ENCODE results near the gene TXK. TPM values are rescaled to one million over a fixed set of nuclear protein-coding genes. Genes with fewer than 3 reads are reported as not detected.

The TXK gene
- total RNA-seq, 2 experiments from 2014 or later = 67.0 to 69.9 TPM

GRCh38 chr4:48095441-48095840 lies 38.6 kb downstream of the TXK start:
- Mint-ChIP-seq H3K27ac (peak overlapping the region; percentile 24), H3K36me3 (ENCODE audit: low read depth) (peaks cover 33% of the 10 kb centered on the region), H3K27me3 (no peaks in the 10 kb centered on the region), H3K4me3 (no peak overlapping the region), H3K4me1 (ENCODE audit: low read depth) (peaks cover 9% of the 10 kb centered on the region), H3K9me3 (no peaks in the 10 kb centered on the region)
- no peak for ATAC-seq (ENCODE audit: poor library complexity)
- no peak for TF ChIP-seq CTCF (IDR thresholded peaks at IDR 0.05)
- intact Hi-C loops (cut with DNase I, micrococcal nuclease) = loop anchor here in 1 of 2 experiments (10.0 kb wide), 2 partner anchors 49 to 419 kb away; no protein-coding TSS in a partner anchor
- Histone ChIP-seq H3K27ac (ENCODE audit: low read depth in 1 of 2, low read length in 2 of 2) (no peak overlapping the region), H3K9me3 (ENCODE audit: control insufficient read depth in 1 of 2, insufficient read depth in 1 of 2, low read length in 2 of 2) (no peaks in the 10 kb centered on the region), H3K36me3 (ENCODE audit: insufficient read depth, low read length) (peaks cover 83% of the 10 kb centered on the region), H3K27me3 (ENCODE audit: control insufficient read depth in 1 of 2, insufficient read depth in 2 of 2, low read length in 2 of 2) (no peaks in the 10 kb centered on the region), H3K4me3 (ENCODE audit: low read length) (no peak overlapping the region), H3K4me1 (ENCODE audit: insufficient read depth, low read length) (no peaks in the 10 kb centered on the region)
- POLR2A ChIA-PET = no interaction called here
- CTCF ChIA-PET = no interaction called here
- DNase-seq = no peak

GRCh38 chr4:48093991-48094416 lies 40.0 kb downstream of the TXK start:
- no peak for TF ChIP-seq CTCF (IDR thresholded peaks at IDR 0.05)
- H3K9me3 ChIP-seq (ENCODE audit: control insufficient read depth in 1 of 2, insufficient read depth in 1 of 2, low read length in 2 of 2) = no peaks in the 10 kb centered on the region
- ATAC-seq (ENCODE audit: poor library complexity) (no peak), DNase-seq (no peak)
- intact Hi-C loops (cut with DNase I, micrococcal nuclease) = loop anchor here in 1 of 2 experiments (10.0 kb wide), 2 partner anchors 51 to 421 kb away; no protein-coding TSS in a partner anchor
- Mint-ChIP-seq H3K4me1 (ENCODE audit: low read depth) (peaks cover 9% of the 10 kb centered on the region), H3K27me3 (no peaks in the 10 kb centered on the region), H3K27ac (peak overlapping the region; percentile 60), H3K4me3 (no peak overlapping the region), H3K9me3 (no peaks in the 10 kb centered on the region), H3K36me3 (ENCODE audit: low read depth) (peaks cover 29% of the 10 kb centered on the region)
- ChIA-PET POLR2A (no interaction called here), CTCF (no interaction called here)
- no peaks in the 10 kb centered on the region for H3K4me1 ChIP-seq (ENCODE audit: insufficient read depth, low read length)
- H3K4me3 ChIP-seq (ENCODE audit: low read length) = no peak overlapping the region
- peaks cover 86% of the 10 kb centered on the region for H3K36me3 ChIP-seq (ENCODE audit: insufficient read depth, low read length)
- peak overlapping the region in 1 of 2 donors; percentile 17 for H3K27ac ChIP-seq (ENCODE audit: low read depth in 1 of 2, low read length in 2 of 2)
- H3K27me3 ChIP-seq (ENCODE audit: control insufficient read depth in 1 of 2, insufficient read depth in 2 of 2, low read length in 2 of 2) = no peaks in the 10 kb centered on the region

- no peaks in the 10 kb centered on the region for H3K9me3 Mint-ChIP-seq
- ChIA-PET CTCF (no interaction called here), POLR2A (no interaction called here)
- Histone ChIP-seq H3K4me3 (ENCODE audit: low read length) (no peak overlapping the region), H3K27me3 (ENCODE audit: control insufficient read depth in 1 of 2, insufficient read depth in 2 of 2, low read length in 2 of 2) (no peaks in the 10 kb centered on the region), H3K27ac (ENCODE audit: low read depth in 1 of 2, low read length in 2 of 2) (no peak overlapping the region), H3K4me1 (ENCODE audit: insufficient read depth, low read length) (no peaks in the 10 kb centered on the region), H3K36me3 (ENCODE audit: insufficient read depth, low read length) (peaks cover 87% of the 10 kb centered on the region), H3K9me3 (ENCODE audit: control insufficient read depth in 1 of 2, insufficient read depth in 1 of 2, low read length in 2 of 2) (no peaks in the 10 kb centered on the region)
- intact Hi-C loops (cut with DNase I, micrococcal nuclease) = loop anchor here in 1 of 2 experiments (10.0 kb wide), 2 partner anchors 54 to 424 kb away; no protein-coding TSS in a partner anchor
- no peak overlapping the region for H3K4me3 Mint-ChIP-seq
- no peak for TF ChIP-seq CTCF (IDR thresholded peaks at IDR 0.05)
- H3K4me1 Mint-ChIP-seq (ENCODE audit: low read depth) = peaks cover 4% of the 10 kb centered on the region
- H3K27me3 Mint-ChIP-seq = no peaks in the 10 kb centered on the region
- ATAC-seq (ENCODE audit: poor library complexity) (no peak), DNase-seq (no peak)
- peaks cover 42% of the 10 kb centered on the region for H3K36me3 Mint-ChIP-seq (ENCODE audit: low read depth)
- H3K27ac Mint-ChIP-seq = no peak overlapping the region
Observed at GRCh38 chr4:48090621-48091020, 43.4 kb downstream of the TXK start.
